Measurements from ENCODE around the gene MLIP. TPM values are rescaled to one million over a fixed set of nuclear protein-coding genes. Genes with fewer than 3 reads are reported as not detected.

The MLIP gene
- total RNA-seq, 2 donors from 2014 or later: 0.42 to 1.2 TPM

DNA sequence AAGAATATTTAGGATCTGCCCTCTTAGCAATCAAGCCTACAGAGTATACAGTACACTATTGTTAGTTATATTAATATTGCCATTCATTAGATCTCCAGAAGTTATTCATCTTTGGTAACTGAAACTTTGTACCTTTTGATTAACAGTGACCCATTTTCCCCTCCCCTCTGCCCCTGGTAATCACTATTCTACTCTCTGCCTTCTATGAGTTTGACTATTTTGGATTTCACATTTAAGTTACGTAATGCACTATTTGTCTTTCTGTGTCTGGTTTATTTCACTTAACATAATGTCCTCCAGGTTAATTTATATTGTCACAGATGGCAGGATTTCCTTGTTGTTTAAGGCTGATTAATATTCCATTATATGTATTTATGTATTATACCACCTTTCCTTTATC, 111.0 kb downstream of the MLIP start:
- H3K4me3 ChIP-seq: no peak overlapping the region
- H3K4me1 ChIP-seq: no peaks in the 10 kb centered on the region
- intact Hi-C loops (cut with DNase I): no loop called here
- TF ChIP-seq, protein P1, sequence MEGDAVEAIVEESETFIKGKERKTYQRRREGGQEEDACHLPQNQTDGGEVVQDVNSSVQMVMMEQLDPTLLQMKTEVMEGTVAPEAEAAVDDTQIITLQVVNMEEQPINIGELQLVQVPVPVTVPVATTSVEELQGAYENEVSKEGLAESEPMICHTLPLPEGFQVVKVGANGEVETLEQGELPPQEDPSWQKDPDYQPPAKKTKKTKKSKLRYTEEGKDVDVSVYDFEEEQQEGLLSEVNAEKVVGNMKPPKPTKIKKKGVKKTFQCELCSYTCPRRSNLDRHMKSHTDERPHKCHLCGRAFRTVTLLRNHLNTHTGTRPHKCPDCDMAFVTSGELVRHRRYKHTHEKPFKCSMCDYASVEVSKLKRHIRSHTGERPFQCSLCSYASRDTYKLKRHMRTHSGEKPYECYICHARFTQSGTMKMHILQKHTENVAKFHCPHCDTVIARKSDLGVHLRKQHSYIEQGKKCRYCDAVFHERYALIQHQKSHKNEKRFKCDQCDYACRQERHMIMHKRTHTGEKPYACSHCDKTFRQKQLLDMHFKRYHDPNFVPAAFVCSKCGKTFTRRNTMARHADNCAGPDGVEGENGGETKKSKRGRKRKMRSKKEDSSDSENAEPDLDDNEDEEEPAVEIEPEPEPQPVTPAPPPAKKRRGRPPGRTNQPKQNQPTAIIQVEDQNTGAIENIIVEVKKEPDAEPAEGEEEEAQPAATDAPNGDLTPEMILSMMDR (IDR thresholded peaks at IDR 0.05): no peak
- H3K9ac ChIP-seq (ENCODE audit: low read depth in 2 of 2, low read length in 2 of 2): no peak overlapping the region
- no peaks in the 10 kb centered on the region for H3K9me3 ChIP-seq
- no peak overlapping the region for H3K27ac ChIP-seq
- no peaks in the 10 kb centered on the region for H3K27me3 ChIP-seq
- no peak for DNase-seq
- no peaks in the 10 kb centered on the region for H3K36me3 ChIP-seq

DNA sequence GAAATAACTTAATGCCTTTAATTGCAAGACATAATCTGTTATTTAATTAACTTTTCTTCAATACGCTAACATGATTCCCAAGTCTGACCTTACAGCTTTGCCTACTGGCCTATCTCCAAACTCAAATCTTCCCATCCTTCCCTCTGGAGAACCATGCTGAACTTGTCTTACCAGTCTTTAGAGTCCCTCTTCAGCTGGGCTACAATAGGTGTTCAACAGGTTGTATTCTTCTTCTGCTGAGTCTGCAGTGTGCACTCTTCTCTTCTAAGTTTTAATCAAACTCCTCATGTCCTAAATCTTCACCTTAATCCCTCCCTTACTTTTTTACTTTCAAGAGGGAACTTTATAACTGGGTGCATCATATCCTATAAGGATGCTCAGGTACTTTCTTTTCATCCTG, 121.5 kb downstream of the MLIP start:
- DNase-seq: no peak
- Histone ChIP-seq H3K4me3 (no peak overlapping the region), H3K4me1 (no peaks in the 10 kb centered on the region), H3K36me3 (no peaks in the 10 kb centered on the region), H3K9ac (ENCODE audit: low read depth in 2 of 2, low read length in 2 of 2) (no peak overlapping the region), H3K27me3 (no peaks in the 10 kb centered on the region), H3K27ac (no peak overlapping the region), H3K9me3 (no peaks in the 10 kb centered on the region)
- intact Hi-C loops (cut with DNase I): no loop called here
- TF ChIP-seq, protein P1 (IDR thresholded peaks at IDR 0.05): no peak

DNA sequence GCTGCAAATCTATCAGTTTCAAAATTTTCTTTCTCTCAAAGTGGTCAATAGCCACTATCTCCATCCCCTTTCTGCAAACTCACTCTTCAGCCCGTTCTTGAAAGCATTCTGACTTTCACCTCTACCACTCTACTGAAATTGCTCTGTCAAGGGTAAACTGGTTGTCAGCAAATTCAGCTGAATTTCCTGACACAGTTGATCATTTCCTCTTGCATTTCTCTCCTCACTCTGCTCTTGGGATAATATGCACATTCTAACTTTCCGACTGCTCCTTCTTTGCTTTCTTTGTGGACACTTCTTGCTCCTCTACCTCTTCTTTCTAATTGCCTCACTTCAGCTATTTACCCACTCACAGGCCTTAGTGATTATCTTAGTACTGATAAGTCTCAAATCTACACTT, 123.3 kb downstream of the MLIP start:
- DNase-seq: no peak
- H3K9me3 ChIP-seq: no peaks in the 10 kb centered on the region

DNA sequence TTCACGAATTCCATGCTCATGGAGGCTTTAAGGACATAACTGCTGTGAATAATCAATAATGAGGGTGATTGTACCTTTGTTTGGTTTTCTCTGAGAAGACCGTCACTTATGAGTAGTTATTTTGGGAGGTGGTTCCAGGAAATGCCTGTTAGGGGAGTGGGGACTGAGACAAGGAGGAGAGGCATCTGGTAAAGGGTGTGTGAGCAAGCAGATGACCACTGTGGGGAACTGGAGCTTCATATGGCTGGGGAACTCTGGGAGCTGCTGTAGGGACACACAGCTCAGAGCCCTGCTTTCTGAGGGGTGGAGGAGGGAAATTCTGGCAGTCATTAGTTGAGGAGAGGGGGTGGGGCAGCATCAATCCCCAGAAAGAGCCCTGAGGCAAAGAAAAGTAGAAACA, 125.7 kb downstream of the MLIP start:
- H3K27me3 ChIP-seq: no peaks in the 10 kb centered on the region
- intact Hi-C loops (cut with DNase I): no loop called here
- H3K9me3 ChIP-seq: no peaks in the 10 kb centered on the region
- H3K9ac ChIP-seq (ENCODE audit: low read depth in 2 of 2, low read length in 2 of 2): no peak overlapping the region
- TF ChIP-seq, protein P1 (IDR thresholded peaks at IDR 0.05): no peak
- no peaks in the 10 kb centered on the region for H3K4me1 ChIP-seq
- H3K36me3 ChIP-seq: no peaks in the 10 kb centered on the region
- no peak overlapping the region for H3K27ac ChIP-seq
- DNase-seq: no peak
- no peak overlapping the region for H3K4me3 ChIP-seq

More for the DNA sequence above, 123.3 kb downstream of the MLIP start:
- no peak overlapping the region for H3K27ac ChIP-seq
- TF ChIP-seq, protein P1 (IDR thresholded peaks at IDR 0.05): no peak
- H3K4me3 ChIP-seq: no peak overlapping the region
- no peaks in the 10 kb centered on the region for H3K36me3 ChIP-seq
- intact Hi-C loops (cut with DNase I): no loop called here
- H3K27me3 ChIP-seq: no peaks in the 10 kb centered on the region
- no peak overlapping the region for H3K9ac ChIP-seq (ENCODE audit: low read depth in 2 of 2, low read length in 2 of 2)
- no peaks in the 10 kb centered on the region for H3K4me1 ChIP-seq

DNA sequence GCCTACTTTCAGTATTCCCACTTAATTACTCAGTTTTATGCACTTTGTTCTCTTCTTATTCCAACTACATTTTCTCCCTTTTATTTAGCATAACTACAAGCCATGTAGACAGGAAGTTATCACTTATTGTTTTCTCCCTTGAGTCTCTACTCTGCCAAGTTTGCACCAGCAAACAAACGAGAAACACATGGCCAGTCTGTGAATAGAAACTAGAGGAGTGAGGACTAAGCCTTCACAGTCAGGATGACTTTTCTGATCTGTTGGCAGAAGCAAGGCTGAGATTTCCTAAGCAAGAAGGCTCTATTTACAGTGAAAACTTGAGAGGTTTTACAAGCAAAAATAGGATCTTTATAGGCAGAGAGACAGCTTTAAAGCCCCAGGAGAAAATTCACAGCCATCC, 127.2 kb downstream of the MLIP start:
- TF ChIP-seq, protein P1 (IDR thresholded peaks at IDR 0.05): no peak
- Histone ChIP-seq H3K27ac (no peak overlapping the region), H3K4me1 (no peaks in the 10 kb centered on the region), H3K36me3 (no peaks in the 10 kb centered on the region), H3K9me3 (no peaks in the 10 kb centered on the region), H3K27me3 (no peaks in the 10 kb centered on the region), H3K9ac (ENCODE audit: low read depth in 2 of 2, low read length in 2 of 2) (no peak overlapping the region), H3K4me3 (no peak overlapping the region)
- no peak for DNase-seq
- intact Hi-C loops (cut with DNase I): no loop called here

DNA sequence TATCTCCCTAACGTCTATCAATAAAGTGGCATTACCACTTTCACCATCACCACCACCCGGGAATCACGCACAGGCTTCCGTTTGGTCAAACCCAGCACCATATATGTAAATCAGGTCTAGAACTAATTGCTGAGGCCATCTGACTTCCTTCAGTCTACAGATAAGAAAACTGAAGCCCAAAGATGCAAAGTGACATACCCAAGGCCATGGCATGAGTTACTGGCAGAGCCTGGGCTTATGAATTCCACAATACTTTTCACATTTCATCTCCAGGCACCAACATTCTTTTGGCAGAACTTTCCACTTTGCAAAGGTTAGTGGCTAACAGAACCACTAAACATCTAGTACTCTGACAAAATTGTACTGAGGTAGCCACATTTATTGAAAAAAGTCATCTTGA, 132.5 kb downstream of the MLIP start:
- intact Hi-C loops (cut with DNase I): no loop called here
- no peaks in the 10 kb centered on the region for H3K4me1 ChIP-seq
- H3K9me3 ChIP-seq: no peaks in the 10 kb centered on the region
- no peak overlapping the region for H3K9ac ChIP-seq (ENCODE audit: low read depth in 2 of 2, low read length in 2 of 2)
- TF ChIP-seq, protein P1 (IDR thresholded peaks at IDR 0.05): no peak
- H3K4me3 ChIP-seq: no peak overlapping the region
- no peaks in the 10 kb centered on the region for H3K36me3 ChIP-seq
- DNase-seq: no peak
- no peak overlapping the region for H3K27ac ChIP-seq
- H3K27me3 ChIP-seq: no peaks in the 10 kb centered on the region
